PC-3 (cell line): ENCODE data around the gene SMYD3.

Experiments
- CTCF ChIP-seq: fragments of 300-600 bp; sonication (generic); conservative IDR thresholded peaks from 2 replicates; pipeline ENCODE4 v1.5.1; 2017; ENCODE audit warnings: antibody characterized with exemption, low read depth, mild to moderate bottlenecking, low read length
- EZH2phosphoT487 ChIP-seq: fragments of 300-600 bp; sonication (generic); IDR thresholded peaks from 2 replicates; pipeline ENCODE4 v1.6.1; 2018; ENCODE audit warnings: mild to moderate bottlenecking, antibody characterized with exemption, low read length, borderline replicate concordance

- no peak for TF ChIP-seq CTCF
- TF ChIP-seq EZH2phosphoT487, result no peak
Observed at GRCh38 chr1:246221485-246222255, 285.4 kb downstream of the SMYD3 start.
